Central memory CD8-positive, alpha-beta T cell (primary cell): ENCODE results near the gene PHACTR1.

Experiments
- ATAC-seq: fragments of 150-1000 bp; cut with Tn5 transposase; replicated peaks from 2 replicates; pipeline ENCODE4 v1.10.0; 2022; ENCODE audit warnings: mild to moderate bottlenecking, moderate FRiP score, moderate number of reproducible peaks; ENCODE audit not compliant: poor library complexity, severe bottlenecking; ENCODE audit errors: extremely low read depth
- DNase-seq, 2 donors: peaks; one replicate each; pipeline ENCODE4 v3.0.0; 2021; ENCODE audit warnings: low spot score in 2 of 2
- H3K27ac Mint-ChIP-seq: one replicate; pipeline ENCODE4 v1.8.0; 2022; ENCODE audit warnings: low read depth, mild to moderate bottlenecking, moderate library complexity, mixed read lengths
- H3K27me3 Mint-ChIP-seq: one replicate; pipeline ENCODE4 v1.8.0; 2022; ENCODE audit warnings: mixed read lengths
- H3K36me3 Mint-ChIP-seq: one replicate; pipeline ENCODE4 v1.8.0; 2022; ENCODE audit warnings: mild to moderate bottlenecking, moderate library complexity, mixed read lengths; ENCODE audit not compliant: insufficient read depth
- H3K4me1 Mint-ChIP-seq: one replicate; pipeline ENCODE4 v1.8.0; 2022; ENCODE audit warnings: mixed read lengths
- H3K4me3 Mint-ChIP-seq: one replicate; pipeline ENCODE4 v1.8.0; 2022; ENCODE audit warnings: mild to moderate bottlenecking, moderate library complexity, mixed read lengths
- H3K9me3 Mint-ChIP-seq: one replicate; pipeline ENCODE4 v1.8.0; 2022; ENCODE audit warnings: mixed read lengths

Gene PHACTR1

GRCh38 chr6:13072686-13073347 lies 356.2 kb downstream of the PHACTR1 start:
- Mint-ChIP-seq H3K27me3 (peaks cover 68% of the 10 kb centered on the region), H3K27ac (no peak overlapping the region), H3K36me3 (no peaks in the 10 kb centered on the region), H3K4me1 (no peaks in the 10 kb centered on the region), H3K4me3 (no peak overlapping the region), H3K9me3 (no peaks in the 10 kb centered on the region)
- ATAC-seq (no peak), DNase-seq (no peak)

DNA sequence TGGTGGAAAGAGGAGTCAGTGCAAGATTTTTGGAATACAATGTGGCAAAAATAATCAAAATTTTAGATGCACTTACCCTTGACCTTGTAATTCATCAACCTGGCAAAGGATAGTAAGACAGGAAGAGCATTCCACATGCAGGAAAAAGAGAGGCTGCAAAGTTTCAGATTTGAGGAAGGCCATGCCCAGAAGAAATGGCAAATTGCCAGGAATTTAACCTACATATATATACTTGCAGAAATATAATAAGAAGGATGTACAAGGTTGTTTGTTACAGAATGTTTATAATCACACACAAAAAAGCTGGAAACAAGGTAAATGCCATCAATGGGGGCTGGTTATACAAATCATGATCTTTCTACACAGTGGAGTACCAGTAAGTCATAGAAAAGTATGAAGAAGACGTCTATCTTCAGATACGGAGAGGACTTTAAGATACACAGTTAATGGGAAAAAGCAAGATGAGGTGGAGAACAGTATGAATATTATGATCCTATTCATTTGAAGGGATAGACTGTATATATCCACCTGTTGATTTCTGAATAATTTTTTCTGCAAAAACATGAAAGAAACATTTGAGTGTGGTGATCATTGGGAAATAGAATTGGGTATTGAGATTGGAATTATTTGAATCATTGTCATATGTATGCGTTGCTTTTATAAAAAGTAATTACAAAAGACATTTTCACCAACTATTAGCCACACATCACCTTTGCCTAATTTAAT lies 358.0 kb downstream of the PHACTR1 start:
- peaks cover 67% of the 10 kb centered on the region for H3K27me3 Mint-ChIP-seq
- DNase-seq (no peak), ATAC-seq (no peak)
- no peak overlapping the region for H3K4me3 Mint-ChIP-seq
- no peaks in the 10 kb centered on the region for H3K9me3 Mint-ChIP-seq
- H3K36me3 Mint-ChIP-seq: no peaks in the 10 kb centered on the region
- no peaks in the 10 kb centered on the region for H3K4me1 Mint-ChIP-seq
- no peak overlapping the region for H3K27ac Mint-ChIP-seq

- Mint-ChIP-seq H3K4me1 (no peaks in the 10 kb centered on the region), H3K27ac (no peak overlapping the region), H3K9me3 (no peaks in the 10 kb centered on the region), H3K36me3 (no peaks in the 10 kb centered on the region), H3K27me3 (peaks cover 70% of the 10 kb centered on the region), H3K4me3 (no peak overlapping the region)
- no peak for DNase-seq
- ATAC-seq: no peak
These were observed 358.7 kb downstream of the PHACTR1 start for GRCh38 chr6:13075141-13075845.

- no peak for DNase-seq
- no peaks in the 10 kb centered on the region for H3K4me1 Mint-ChIP-seq
- no peaks in the 10 kb centered on the region for H3K9me3 Mint-ChIP-seq
- no peak for ATAC-seq
- no peak overlapping the region for H3K27ac Mint-ChIP-seq
- no peaks in the 10 kb centered on the region for H3K36me3 Mint-ChIP-seq
- no peak overlapping the region for H3K4me3 Mint-ChIP-seq
- H3K27me3 Mint-ChIP-seq: peaks cover 71% of the 10 kb centered on the region
These were observed 360.0 kb downstream of the PHACTR1 start for GRCh38 chr6:13076575-13076974.

DNA sequence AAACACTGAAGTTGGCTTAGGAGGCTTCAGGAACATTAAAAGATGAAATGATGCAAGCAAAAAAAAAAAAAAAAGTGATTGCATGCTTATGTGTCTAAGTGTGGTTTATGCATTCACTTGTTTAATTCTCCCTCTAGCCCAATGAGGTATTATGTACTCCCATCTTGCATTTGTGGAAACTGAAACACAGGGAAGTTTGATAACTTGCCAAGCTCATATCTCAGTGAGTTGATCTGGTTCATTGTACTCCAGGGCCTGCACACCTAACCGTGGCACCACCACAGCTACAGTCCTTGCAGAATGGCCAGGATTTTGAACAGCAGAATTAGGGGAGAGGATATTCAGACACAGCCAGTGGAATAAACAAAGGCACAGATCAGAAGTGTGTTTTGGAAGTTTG lies 360.6 kb downstream of the PHACTR1 start:
- ATAC-seq (no peak), DNase-seq (no peak)
- Mint-ChIP-seq H3K27ac (no peak overlapping the region), H3K9me3 (no peaks in the 10 kb centered on the region), H3K4me1 (no peaks in the 10 kb centered on the region), H3K27me3 (peaks cover 70% of the 10 kb centered on the region), H3K4me3 (no peak overlapping the region), H3K36me3 (no peaks in the 10 kb centered on the region)

- H3K4me3 Mint-ChIP-seq: no peak overlapping the region
- no peaks in the 10 kb centered on the region for H3K4me1 Mint-ChIP-seq
- DNase-seq (no peak), ATAC-seq (no peak)
- H3K27me3 Mint-ChIP-seq: peaks cover 64% of the 10 kb centered on the region
- no peaks in the 10 kb centered on the region for H3K9me3 Mint-ChIP-seq
- no peak overlapping the region for H3K27ac Mint-ChIP-seq
- H3K36me3 Mint-ChIP-seq: no peaks in the 10 kb centered on the region
These were observed 362.6 kb downstream of the PHACTR1 start for GRCh38 chr6:13079096-13079723.

DNA sequence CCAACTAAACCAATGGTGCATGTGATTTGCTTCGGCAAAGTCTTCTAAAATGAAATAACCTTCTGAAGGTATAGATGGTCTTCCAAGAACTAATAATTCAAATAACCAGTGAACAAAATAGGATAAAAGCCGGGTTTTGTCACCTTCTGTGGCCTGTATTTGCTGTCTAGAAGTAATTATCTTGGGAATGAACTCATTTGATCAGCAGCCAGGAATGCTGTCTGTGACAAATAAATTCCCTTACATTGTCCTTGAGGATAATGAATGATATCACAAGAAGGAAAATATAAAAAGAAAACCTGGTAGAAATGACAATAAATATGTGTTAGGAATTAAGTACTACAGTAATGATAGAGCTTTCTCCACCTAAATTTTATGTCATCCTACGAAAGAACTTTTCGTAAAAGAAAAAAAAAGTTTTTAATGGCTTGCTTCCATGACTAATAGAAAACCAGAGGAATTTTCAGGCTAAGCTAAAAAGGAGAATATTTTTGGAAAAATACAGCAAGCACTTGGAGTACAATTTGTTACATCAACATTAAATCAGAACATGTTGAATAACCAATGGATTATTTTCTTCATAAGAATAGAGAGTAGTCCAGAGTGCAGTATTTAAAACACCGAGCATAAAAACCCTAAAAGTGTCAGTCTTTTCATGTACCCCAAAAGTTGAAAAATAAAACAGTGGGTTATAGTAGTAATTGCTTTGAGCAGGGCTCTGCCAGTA lies 364.1 kb downstream of the PHACTR1 start:
- H3K36me3 Mint-ChIP-seq: no peaks in the 10 kb centered on the region
- H3K9me3 Mint-ChIP-seq: no peaks in the 10 kb centered on the region
- H3K4me3 Mint-ChIP-seq: no peak overlapping the region
- DNase-seq (no peak), ATAC-seq (no peak)
- no peak overlapping the region for H3K27ac Mint-ChIP-seq
- H3K4me1 Mint-ChIP-seq: no peaks in the 10 kb centered on the region
- peaks cover 58% of the 10 kb centered on the region for H3K27me3 Mint-ChIP-seq

GRCh38 chr6:13081189-13081563 lies 364.6 kb downstream of the PHACTR1 start:
- no peaks in the 10 kb centered on the region for H3K4me1 Mint-ChIP-seq
- no peaks in the 10 kb centered on the region for H3K36me3 Mint-ChIP-seq
- DNase-seq: no peak
- H3K27ac Mint-ChIP-seq: no peak overlapping the region
- H3K27me3 Mint-ChIP-seq: peaks cover 56% of the 10 kb centered on the region
- no peak for ATAC-seq
- no peaks in the 10 kb centered on the region for H3K9me3 Mint-ChIP-seq
- no peak overlapping the region for H3K4me3 Mint-ChIP-seq

DNA sequence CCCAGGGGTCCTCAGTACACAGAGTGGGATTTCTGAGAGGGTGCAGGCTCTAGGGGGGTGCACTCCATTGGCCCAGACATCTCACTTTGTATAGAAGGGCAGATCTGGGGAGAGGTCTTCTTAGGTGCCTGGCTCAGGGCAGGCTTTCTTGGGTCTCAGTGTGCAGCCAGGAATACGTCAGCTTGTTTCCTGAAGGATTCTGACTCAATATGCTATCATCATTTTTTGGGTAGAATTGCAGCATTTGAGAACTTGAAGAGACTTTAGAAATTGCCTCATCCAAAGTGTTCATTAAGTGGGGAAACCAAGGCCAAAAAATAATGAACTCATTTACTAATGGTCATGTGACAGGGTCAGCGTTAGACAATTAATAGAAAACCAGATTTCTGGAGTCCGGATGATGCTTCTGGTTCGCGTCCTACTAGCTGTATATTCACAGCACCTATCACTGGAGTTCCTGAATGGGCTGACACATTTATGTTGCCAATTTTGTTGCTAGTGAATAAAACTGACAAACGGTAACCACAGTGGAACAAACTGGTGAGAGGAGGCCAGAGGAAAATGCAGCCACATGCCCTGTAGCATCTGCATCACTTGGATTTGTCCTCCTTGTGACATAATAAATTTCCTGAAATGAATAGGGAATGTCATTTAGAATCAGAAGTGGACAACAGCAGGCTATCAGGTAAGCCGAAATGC lies 372.9 kb downstream of the PHACTR1 start:
- Mint-ChIP-seq H3K4me1 (no peaks in the 10 kb centered on the region), H3K9me3 (no peaks in the 10 kb centered on the region), H3K27me3 (peaks cover 33% of the 10 kb centered on the region), H3K27ac (no peak overlapping the region), H3K4me3 (no peak overlapping the region), H3K36me3 (no peaks in the 10 kb centered on the region)
- DNase-seq: no peak
- ATAC-seq: no peak

DNA sequence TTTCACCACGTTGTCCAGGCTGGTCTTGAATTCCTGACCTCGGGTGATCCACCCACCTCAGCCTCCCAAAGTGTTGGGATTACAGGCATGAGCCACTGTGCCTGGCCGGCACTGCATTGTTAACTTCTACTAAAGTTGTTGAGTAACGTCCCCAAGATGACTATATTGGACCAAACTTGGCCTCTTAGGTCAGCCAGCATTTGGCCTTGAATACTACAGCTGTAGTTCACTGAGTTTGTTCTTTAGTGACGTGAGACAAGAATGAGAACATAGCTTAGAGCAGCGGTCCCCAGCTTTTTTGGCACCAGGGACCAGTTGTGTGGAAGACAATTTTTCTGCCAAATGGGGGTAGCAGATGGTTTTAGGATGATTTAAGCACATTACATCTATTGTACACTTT lies 374.6 kb downstream of the PHACTR1 start:
- DNase-seq (no peak), ATAC-seq (no peak)
- Mint-ChIP-seq H3K9me3 (no peaks in the 10 kb centered on the region), H3K4me1 (no peaks in the 10 kb centered on the region), H3K36me3 (no peaks in the 10 kb centered on the region), H3K4me3 (no peak overlapping the region), H3K27me3 (peaks cover 23% of the 10 kb centered on the region), H3K27ac (no peak overlapping the region)

- no peak overlapping the region for H3K4me3 Mint-ChIP-seq
- no peaks in the 10 kb centered on the region for H3K27me3 Mint-ChIP-seq
- ATAC-seq (no peak), DNase-seq (no peak)
- H3K4me1 Mint-ChIP-seq: no peaks in the 10 kb centered on the region
- no peak overlapping the region for H3K27ac Mint-ChIP-seq
- H3K9me3 Mint-ChIP-seq: no peaks in the 10 kb centered on the region
- H3K36me3 Mint-ChIP-seq: no peaks in the 10 kb centered on the region
These were observed 378.3 kb downstream of the PHACTR1 start for GRCh38 chr6:13094781-13095425.
